Calu3 (cell line): ENCODE measurements around the gene DPEP2. TPM values are rescaled to one million over a fixed set of nuclear protein-coding genes. Genes with fewer than 3 reads are reported as not detected.
"Not testable (repeated sequence)": the region's sequence is repeated elsewhere in the genome, so short reads cannot be mapped to it uniquely, and the experiment has no call there.

ENCODE experiments used
- BruUV-seq: library from RNA; stranded (reverse); fragments of 400-500 nt; replicated peaks from 2 replicates; lab custom pipeline; 2021; lab: Mats Ljungman, UMichigan
- CTCF ChIA-PET: fragments of 300-600 bp; sonication (Branson Sonifier 250); formaldehyde crosslinking; loops from one replicate; lab custom pipeline; 2022; ENCODE audit warnings: antibody characterized with exemption; lab: Charles Lee
- DNase-seq: peaks from one replicate; pipeline ENCODE4 v3.0.0; 2022
- H3K27ac Mint-ChIP-seq: one replicate; pipeline ENCODE4 v1.8.0; 2022; ENCODE audit warnings: mixed read lengths; ENCODE audit not compliant: unreplicated experiment
- H3K27me3 Mint-ChIP-seq: one replicate; pipeline ENCODE4 v1.8.0; 2022; ENCODE audit warnings: mixed read lengths; ENCODE audit not compliant: unreplicated experiment
- H3K36me3 Mint-ChIP-seq: one replicate; pipeline ENCODE4 v1.8.0; 2022; ENCODE audit warnings: mild to moderate bottlenecking, moderate library complexity, mixed read lengths; ENCODE audit not compliant: insufficient read depth, unreplicated experiment
- H3K4me1 Mint-ChIP-seq: one replicate; pipeline ENCODE4 v1.8.0; 2022; ENCODE audit warnings: mild to moderate bottlenecking, low read depth, mixed read lengths; ENCODE audit not compliant: unreplicated experiment
- H3K4me3 Mint-ChIP-seq: one replicate; pipeline ENCODE4 v1.8.0; 2022; ENCODE audit warnings: mild to moderate bottlenecking, low read depth, moderate library complexity, mixed read lengths; ENCODE audit not compliant: unreplicated experiment
- H3K9me3 Mint-ChIP-seq: one replicate; pipeline ENCODE4 v1.8.0; 2022; ENCODE audit warnings: low read depth, mixed read lengths; ENCODE audit not compliant: unreplicated experiment
- intact Hi-C: fragments of 100-400 bp; cut with micrococcal nuclease; formaldehyde crosslinking; loops from one replicate; pipeline ENCODE4 v1.10.0; 2022; ENCODE audit not compliant: unreplicated experiment
- total RNA-seq: library from RNA; stranded (reverse); gene quantifications from 2 replicates; pipeline ENCODE4 v1.2.3, GENCODE V29; 2022
- TF ChIP-seq, protein P1 (sequence below): fragments of 200-600 bp; IDR thresholded peaks from one replicate; pipeline ENCODE4 v1.8.0; 2022; ENCODE audit warnings: antibody characterized with exemption; ENCODE audit not compliant: unreplicated experiment

The DPEP2 gene
- total RNA-seq, 1 experiment from 2014 or later: not detected

DNA sequence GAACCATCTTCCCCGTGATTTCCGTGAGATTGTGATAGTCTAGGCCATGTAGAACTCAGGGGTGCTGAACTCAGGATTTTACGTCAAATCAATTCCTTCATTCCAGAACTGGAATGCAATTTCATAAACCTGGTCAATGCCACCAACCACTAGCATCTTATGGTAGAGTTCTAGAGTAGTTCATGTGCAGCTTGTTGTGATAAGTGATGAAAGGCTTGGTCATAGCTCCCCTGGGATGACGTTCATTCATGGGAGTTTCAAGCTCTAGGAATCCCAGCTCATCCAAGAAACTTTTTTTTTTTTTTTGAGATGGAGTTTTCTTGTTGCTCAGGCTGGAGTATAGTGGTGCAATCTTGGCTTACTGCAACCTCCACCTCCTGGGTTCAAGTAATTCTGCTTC is 3.7 kb upstream of the DPEP2 start:
- TF ChIP-seq, protein P1, sequence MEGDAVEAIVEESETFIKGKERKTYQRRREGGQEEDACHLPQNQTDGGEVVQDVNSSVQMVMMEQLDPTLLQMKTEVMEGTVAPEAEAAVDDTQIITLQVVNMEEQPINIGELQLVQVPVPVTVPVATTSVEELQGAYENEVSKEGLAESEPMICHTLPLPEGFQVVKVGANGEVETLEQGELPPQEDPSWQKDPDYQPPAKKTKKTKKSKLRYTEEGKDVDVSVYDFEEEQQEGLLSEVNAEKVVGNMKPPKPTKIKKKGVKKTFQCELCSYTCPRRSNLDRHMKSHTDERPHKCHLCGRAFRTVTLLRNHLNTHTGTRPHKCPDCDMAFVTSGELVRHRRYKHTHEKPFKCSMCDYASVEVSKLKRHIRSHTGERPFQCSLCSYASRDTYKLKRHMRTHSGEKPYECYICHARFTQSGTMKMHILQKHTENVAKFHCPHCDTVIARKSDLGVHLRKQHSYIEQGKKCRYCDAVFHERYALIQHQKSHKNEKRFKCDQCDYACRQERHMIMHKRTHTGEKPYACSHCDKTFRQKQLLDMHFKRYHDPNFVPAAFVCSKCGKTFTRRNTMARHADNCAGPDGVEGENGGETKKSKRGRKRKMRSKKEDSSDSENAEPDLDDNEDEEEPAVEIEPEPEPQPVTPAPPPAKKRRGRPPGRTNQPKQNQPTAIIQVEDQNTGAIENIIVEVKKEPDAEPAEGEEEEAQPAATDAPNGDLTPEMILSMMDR: no peak
- Mint-ChIP-seq H3K36me3 (no peaks in the 10 kb centered on the region), H3K9me3 (no peaks in the 10 kb centered on the region), H3K27ac (no peak overlapping the region), H3K4me1 (no peaks in the 10 kb centered on the region), H3K4me3 (no peak overlapping the region), H3K27me3 (peaks cover 12% of the 10 kb centered on the region)
- CTCF ChIA-PET: interaction anchor here (0.8 kb wide), 1 partner anchor 19 kb away, joined by 3 read pairs; no protein-coding TSS in a partner anchor
- no peak for DNase-seq
- BruUV-seq: no TSS peak
- intact Hi-C loops: no loop called here

DNA sequence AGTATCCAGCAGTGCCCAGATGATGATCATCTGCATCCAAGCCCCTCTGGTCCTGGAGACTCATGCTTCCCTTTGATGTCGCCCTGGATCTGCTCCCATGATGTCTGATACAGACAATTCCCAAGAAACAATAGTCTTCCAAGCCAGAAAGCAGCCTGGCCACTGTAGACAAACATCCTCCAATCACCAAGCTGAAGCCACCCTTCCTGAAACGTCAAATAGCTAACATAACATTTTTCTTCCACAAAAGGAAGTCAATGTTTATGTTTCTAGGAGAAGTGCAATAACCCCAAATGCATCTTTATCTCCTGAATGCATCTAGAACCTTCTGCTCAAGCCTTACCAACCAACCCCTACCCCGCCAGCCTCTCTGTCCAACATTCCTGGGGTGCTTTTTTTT is 1.2 kb upstream of the DPEP2 start:
- DNase-seq: no peak
- Mint-ChIP-seq H3K4me1 (no peaks in the 10 kb centered on the region), H3K9me3 (no peaks in the 10 kb centered on the region), H3K4me3 (no peak overlapping the region), H3K27me3 (peaks cover 12% of the 10 kb centered on the region), H3K27ac (no peak overlapping the region), H3K36me3 (no peaks in the 10 kb centered on the region)
- intact Hi-C loops: no loop called here
- TF ChIP-seq, protein P1: no peak
- CTCF ChIA-PET: no interaction called here
- BruUV-seq: no TSS peak

- Mint-ChIP-seq H3K4me1 (no peaks in the 10 kb centered on the region), H3K27me3 (peaks cover 12% of the 10 kb centered on the region), H3K4me3 (no peak overlapping the region), H3K27ac (no peak overlapping the region), H3K36me3 (no peaks in the 10 kb centered on the region), H3K9me3 (no peaks in the 10 kb centered on the region)
- no TSS peak for BruUV-seq
- CTCF ChIA-PET: no interaction called here
- TF ChIP-seq, protein P1: no peak
- intact Hi-C loops: loop anchor here (10.0 kb wide), 1 partner anchor 225 kb away; no protein-coding TSS in a partner anchor
- DNase-seq: no peak
Observed at GRCh38 chr16:67999985-68000384, 701 bp upstream of the DPEP2 start.

- CTCF ChIA-PET: interaction anchor here (0.6 kb wide), 1 partner anchor 195 kb away, joined by 4 read pairs; no protein-coding TSS in a partner anchor
- not testable (repeated sequence) for H3K36me3 Mint-ChIP-seq, H3K27ac Mint-ChIP-seq, DNase-seq, BruUV-seq, H3K9me3 Mint-ChIP-seq, H3K4me3 Mint-ChIP-seq, H3K4me1 Mint-ChIP-seq
- intact Hi-C loops: loop anchor here (10.0 kb wide), 1 partner anchor 226 kb away; no protein-coding TSS in a partner anchor
- peaks cover 12% of the 10 kb centered on the region for H3K27me3 Mint-ChIP-seq
Observed at GRCh38 chr16:67998231-67998778, 979 bp downstream of the DPEP2 start.

- TF ChIP-seq, protein P1: no peak
- H3K9me3 Mint-ChIP-seq: no peaks in the 10 kb centered on the region
- H3K36me3 Mint-ChIP-seq: no peaks in the 10 kb centered on the region
- H3K4me1 Mint-ChIP-seq: peaks cover 6% of the 10 kb centered on the region
- CTCF ChIA-PET: interaction anchor here (0.6 to 1.0 kb wide), 2 partner anchors 12 to 249 kb away, joined by 3 to 4 read pairs; no protein-coding TSS in a partner anchor
- intact Hi-C loops: loop anchor here (10.0 kb wide), 1 partner anchor 228 kb away; no protein-coding TSS in a partner anchor
- no TSS peak for BruUV-seq
- DNase-seq: no peak
- H3K4me3 Mint-ChIP-seq: no peak overlapping the region
- H3K27ac Mint-ChIP-seq: no peak overlapping the region
- H3K27me3 Mint-ChIP-seq: peaks cover 12% of the 10 kb centered on the region
Observed at GRCh38 chr16:67996666-67997065, 2.6 kb downstream of the DPEP2 start.
